Psoas muscle (tissue), 8 donors: ENCODE data around the gene EHD2. TPM values are rescaled to one million over a fixed set of nuclear protein-coding genes. Genes with fewer than 3 reads are reported as not detected.

Experiments used
- ATAC-seq, 4 donors: fragments of 200-7000 bp; cut with Tn5 transposase; one replicate each; pipeline ENCODE4 v1.9.1; 2020; ENCODE audit warnings: moderate library complexity in 3 of 4, mild to moderate bottlenecking in 2 of 4
- DNase-seq, 2 donors: peaks; one replicate each; pipeline ENCODE4 v3.0.0-alpha.2; 2020
- H3K27ac ChIP-seq: fragments of 200-600 bp; one replicate; pipeline ENCODE4 v1.8.0; 2022
- H3K27me3 ChIP-seq, 3 donors: fragments of 200-600 bp in 1 of 3; one replicate each; pipeline versions ENCODE4 v1.6.1 to v1.8.0; 2013 to 2022; ENCODE audit warnings: low read length in 2 of 3, mild to moderate bottlenecking in 2 of 3, moderate library complexity in 1 of 3; ENCODE audit not compliant: insufficient read depth in 3 of 3
- H3K36me3 ChIP-seq, 2 donors: fragments of 200-600 bp in 1 of 2; one replicate each; pipeline versions ENCODE4 v1.6.1 to v1.8.0; 2013 to 2022; ENCODE audit warnings: low read depth in 1 of 2, mild to moderate bottlenecking in 1 of 2, moderate library complexity in 1 of 2; ENCODE audit not compliant: insufficient read depth in 1 of 2
- H3K4me1 ChIP-seq: fragments of 200-600 bp; one replicate; pipeline ENCODE4 v1.8.0; 2022
- H3K4me3 ChIP-seq: fragments of 200-600 bp; one replicate; pipeline ENCODE4 v1.8.0; 2022; ENCODE audit warnings: mild to moderate bottlenecking
- H3K9me3 ChIP-seq: fragments of 200-600 bp; one replicate; pipeline ENCODE4 v1.8.0; 2022
- WGBS, 3 donors: extraction: QIAGEN DNeasy Blood & Tissue Kit; methylation state at CpG; one replicate each; pipeline versions ENCODE4 v1.1.6 to v1.1.7; 2013; 5-methylcytosine and 5-hydroxymethylcytosine counted together
- intact Hi-C, 2 donors: fragments of 100-400 bp; cut with DNase I; formaldehyde crosslinking; loops; one replicate each; pipeline versions ENCODE4 v1.11.0 to v1.14.2; 2022
- polyA plus RNA-seq, 3 donors: library from polyadenylated mRNA; stranded (reverse); fragments of 200-250 nt; gene quantifications; one replicate each; pipeline ENCODE4 v1.2.3, GENCODE V29; 2013
- total RNA-seq, 4 donors: library from RNA; stranded (reverse); fragmentation: NEBNext Ultra II Directional in 2 of 4; extraction: Animal tissue kit (Norgen Biotek cat#: 25700) in 2 of 4; gene quantifications; one replicate each; pipeline versions ENCODE4 v1.2.1 to v1.2.4, GENCODE V29; 2021 to 2023
- TF ChIP-seq, protein P1 (sequence below): fragments of 200-600 bp; IDR thresholded peaks from one replicate; pipeline ENCODE4 v1.8.0; 2022; ENCODE audit warnings: antibody characterized with exemption
- donor health status: healthy with polysubstance abuse.
- donor health status: DM: no; HTN: no; CAD: no; lungs with moderate emphysema.
- donor health status: Bipolar disorder and iron deficiency.
- donor health status: healthy.
- donor health status: DM: yes; HTN: yes; CAD: no.
- donor health status: DM: no; HTN: no; CAD: no.
- donor health status: DM: no; HTN: no; CAD: no.
- donor health status: DM: yes; HTN: yes; CAD: no.

The EHD2 gene
- total and polyA plus RNA-seq, 7 donors, result 14.7 to 46.3 (median 27.8) TPM

DNA sequence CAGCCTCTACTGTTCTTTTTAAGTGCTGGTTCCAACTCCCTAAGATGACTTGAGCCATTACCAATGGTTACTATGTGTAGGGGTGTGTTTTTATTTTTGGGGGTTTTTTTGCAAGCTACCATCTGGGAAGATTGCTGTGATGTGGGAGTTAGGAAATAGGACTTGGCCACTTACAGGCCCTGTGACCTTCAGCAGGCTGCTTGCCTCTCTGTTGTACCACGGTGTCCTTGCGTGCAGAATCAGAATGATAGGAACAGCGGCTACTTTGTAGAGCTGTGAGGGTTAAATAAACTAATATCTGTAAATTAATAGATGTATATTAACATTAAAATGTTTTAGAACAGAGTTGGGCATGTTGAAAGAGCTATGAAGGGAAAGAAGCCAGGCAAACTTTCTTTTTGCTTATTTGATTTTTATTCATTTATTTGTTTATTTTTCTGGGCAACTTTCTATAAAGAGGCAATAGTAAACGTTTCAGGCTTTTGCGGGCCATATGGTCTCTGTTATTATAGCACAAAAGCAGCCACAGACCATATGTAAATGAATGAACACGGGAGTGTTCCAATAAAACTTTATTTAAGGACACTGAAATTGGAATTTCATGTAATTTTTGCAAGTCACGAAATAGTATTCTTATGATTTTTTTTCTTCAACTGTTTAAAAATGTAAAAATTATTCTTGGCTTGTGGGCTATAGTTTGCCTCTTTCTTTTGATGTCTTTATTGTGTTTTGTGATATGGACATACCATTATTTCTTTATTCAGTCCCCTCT is 26.4 kb upstream of the EHD2 start:
- Histone ChIP-seq H3K36me3 (peaks cover 0 to 22% of the 10 kb centered on the region in 2 donors), H3K9me3 (no peaks in the 10 kb centered on the region), H3K27ac (no peak overlapping the region), H3K4me3 (no peak overlapping the region), H3K27me3 (no peaks in the 10 kb centered on the region), H3K4me1 (no peaks in the 10 kb centered on the region)
- no peak for ATAC-seq
- no peak for DNase-seq
- intact Hi-C loops, result no loop called here
- TF ChIP-seq, protein P1, sequence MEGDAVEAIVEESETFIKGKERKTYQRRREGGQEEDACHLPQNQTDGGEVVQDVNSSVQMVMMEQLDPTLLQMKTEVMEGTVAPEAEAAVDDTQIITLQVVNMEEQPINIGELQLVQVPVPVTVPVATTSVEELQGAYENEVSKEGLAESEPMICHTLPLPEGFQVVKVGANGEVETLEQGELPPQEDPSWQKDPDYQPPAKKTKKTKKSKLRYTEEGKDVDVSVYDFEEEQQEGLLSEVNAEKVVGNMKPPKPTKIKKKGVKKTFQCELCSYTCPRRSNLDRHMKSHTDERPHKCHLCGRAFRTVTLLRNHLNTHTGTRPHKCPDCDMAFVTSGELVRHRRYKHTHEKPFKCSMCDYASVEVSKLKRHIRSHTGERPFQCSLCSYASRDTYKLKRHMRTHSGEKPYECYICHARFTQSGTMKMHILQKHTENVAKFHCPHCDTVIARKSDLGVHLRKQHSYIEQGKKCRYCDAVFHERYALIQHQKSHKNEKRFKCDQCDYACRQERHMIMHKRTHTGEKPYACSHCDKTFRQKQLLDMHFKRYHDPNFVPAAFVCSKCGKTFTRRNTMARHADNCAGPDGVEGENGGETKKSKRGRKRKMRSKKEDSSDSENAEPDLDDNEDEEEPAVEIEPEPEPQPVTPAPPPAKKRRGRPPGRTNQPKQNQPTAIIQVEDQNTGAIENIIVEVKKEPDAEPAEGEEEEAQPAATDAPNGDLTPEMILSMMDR, result no peak
- 90 to 92% (median 92%) methylated on average over 7 of the region's 7 CpGs for WGBS, 3 donors

GRCh38 chr19:47687906-47688305 is 25.3 kb upstream of the EHD2 start:
- intact Hi-C loops, result no loop called here
- H3K4me3 ChIP-seq, result no peak overlapping the region
- peak in 2 of 4 donors; percentile 18 to 30 for ATAC-seq
- no peaks in the 10 kb centered on the region for H3K4me1 ChIP-seq
- 60 to 73% (median 65%) methylated on average over 7 of the region's 7 CpGs for WGBS, 3 donors
- H3K9me3 ChIP-seq, result no peaks in the 10 kb centered on the region
- H3K27me3 ChIP-seq, result no peaks in the 10 kb centered on the region
- TF ChIP-seq, protein P1, result no peak
- no peak overlapping the region for H3K27ac ChIP-seq
- peaks cover 0 to 28% of the 10 kb centered on the region in 2 donors for H3K36me3 ChIP-seq
- no peak for DNase-seq

DNA sequence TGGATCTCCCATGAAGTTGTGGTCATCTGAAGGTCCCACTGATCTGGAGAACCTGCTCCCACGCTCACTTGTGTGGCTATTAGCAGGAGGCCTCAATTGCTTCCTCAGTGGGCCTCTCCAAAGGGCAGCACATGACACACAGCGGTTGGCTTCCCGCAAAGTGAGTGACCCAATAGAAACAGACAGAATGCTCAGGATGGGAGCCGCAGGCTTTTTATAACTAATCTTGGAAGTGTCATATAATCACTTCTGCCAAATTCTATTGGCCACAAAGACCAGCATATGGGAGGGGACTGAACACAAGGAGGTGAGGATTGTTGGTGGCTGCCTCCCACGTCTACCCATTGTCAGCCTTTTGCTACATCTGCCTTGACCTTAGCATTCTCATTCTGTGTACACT is 22.1 kb upstream of the EHD2 start:
- peak in 1 of 2 donors; percentile 7 for DNase-seq
- WGBS, 3 donors, result 96 to 98% (median 97%) methylated on average over 5 of the region's 5 CpGs
- Histone ChIP-seq H3K36me3 (peaks cover 0 to 23% of the 10 kb centered on the region in 2 donors), H3K4me1 (no peaks in the 10 kb centered on the region), H3K27ac (peak overlapping the region; percentile 38), H3K9me3 (no peaks in the 10 kb centered on the region), H3K4me3 (no peak overlapping the region), H3K27me3 (no peaks in the 10 kb centered on the region)
- TF ChIP-seq, protein P1, result no peak
- ATAC-seq, result no peak
- intact Hi-C loops, result no loop called here

GRCh38 chr19:47691782-47692181 is 21.4 kb upstream of the EHD2 start:
- H3K27ac ChIP-seq, result peak overlapping the region; percentile 38
- intact Hi-C loops, result no loop called here
- H3K4me3 ChIP-seq, result no peak overlapping the region
- TF ChIP-seq, protein P1, result no peak
- peak in 1 of 2 donors; percentile 49 for DNase-seq
- ATAC-seq, result peak in 3 of 4 donors; percentile 39 to 74 (median 72)
- H3K36me3 ChIP-seq, result peaks cover 0 to 19% of the 10 kb centered on the region in 2 donors
- WGBS, 3 donors, result 30 to 69% (median 68%) methylated on average over 7 of the region's 7 CpGs
- no peaks in the 10 kb centered on the region for H3K4me1 ChIP-seq
- H3K9me3 ChIP-seq, result no peaks in the 10 kb centered on the region
- H3K27me3 ChIP-seq, result no peaks in the 10 kb centered on the region
